Upper lobe of left lung (tissue), 4 donors: Measurements from ENCODE around the gene FARP1.

Experiments used
- EP300 ChIP-seq, 4 donors: sonication (generic); formaldehyde crosslinking; IDR thresholded peaks; one replicate each; pipeline ENCODE4 v1.5.1; 2017; ENCODE audit warnings: antibody characterized with exemption in 4 of 4, control low read depth in 2 of 4
- POLR2A ChIP-seq, 4 donors: fragments of 450-650 bp; IDR thresholded peaks; one replicate each; pipeline ENCODE4 v1.5.1; 2016 to 2017; ENCODE audit warnings: antibody characterized with exemption in 4 of 4, mild to moderate bottlenecking in 2 of 4
- POLR2AphosphoS5 ChIP-seq, 2 donors: sonication (generic); formaldehyde crosslinking; IDR thresholded peaks; one replicate each; pipeline ENCODE4 v1.5.1; 2017; ENCODE audit warnings: antibody characterized with exemption in 2 of 2
- TF ChIP-seq, protein P1 (sequence below), 6 experiments: fragments of 450-650 bp in 4 of 6; fragments of 200-600 bp in 2 of 6; sonication (generic) in 2 of 6; IDR thresholded peaks; one replicate each; pipeline ENCODE4 v1.5.1; 2016 to 2019; ENCODE audit warnings: antibody characterized with exemption in 6 of 6

DNA sequence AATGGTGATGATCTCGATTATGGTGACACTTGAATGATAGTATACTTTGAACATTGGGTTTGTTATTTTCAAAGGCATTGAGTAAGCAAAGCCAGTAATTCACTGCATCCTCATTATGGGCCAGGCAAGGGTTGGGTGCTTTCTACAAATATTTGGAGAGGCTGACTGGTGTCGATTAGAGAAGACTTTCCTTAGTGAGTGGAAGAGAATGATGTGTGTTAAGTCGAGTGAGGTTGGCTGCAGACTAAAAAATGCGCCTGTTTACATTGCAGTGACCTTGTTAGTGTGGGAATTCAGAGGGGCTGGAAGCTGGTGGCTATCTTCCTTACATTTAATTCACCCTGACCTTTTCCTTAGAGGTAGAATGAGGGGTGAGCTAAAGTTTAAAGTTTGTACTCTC is 56.6 kb downstream of the FARP1 start:
- TF ChIP-seq, protein P1, sequence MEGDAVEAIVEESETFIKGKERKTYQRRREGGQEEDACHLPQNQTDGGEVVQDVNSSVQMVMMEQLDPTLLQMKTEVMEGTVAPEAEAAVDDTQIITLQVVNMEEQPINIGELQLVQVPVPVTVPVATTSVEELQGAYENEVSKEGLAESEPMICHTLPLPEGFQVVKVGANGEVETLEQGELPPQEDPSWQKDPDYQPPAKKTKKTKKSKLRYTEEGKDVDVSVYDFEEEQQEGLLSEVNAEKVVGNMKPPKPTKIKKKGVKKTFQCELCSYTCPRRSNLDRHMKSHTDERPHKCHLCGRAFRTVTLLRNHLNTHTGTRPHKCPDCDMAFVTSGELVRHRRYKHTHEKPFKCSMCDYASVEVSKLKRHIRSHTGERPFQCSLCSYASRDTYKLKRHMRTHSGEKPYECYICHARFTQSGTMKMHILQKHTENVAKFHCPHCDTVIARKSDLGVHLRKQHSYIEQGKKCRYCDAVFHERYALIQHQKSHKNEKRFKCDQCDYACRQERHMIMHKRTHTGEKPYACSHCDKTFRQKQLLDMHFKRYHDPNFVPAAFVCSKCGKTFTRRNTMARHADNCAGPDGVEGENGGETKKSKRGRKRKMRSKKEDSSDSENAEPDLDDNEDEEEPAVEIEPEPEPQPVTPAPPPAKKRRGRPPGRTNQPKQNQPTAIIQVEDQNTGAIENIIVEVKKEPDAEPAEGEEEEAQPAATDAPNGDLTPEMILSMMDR (IDR thresholded peaks at IDR 0.05) = no peak
- TF ChIP-seq POLR2AphosphoS5 (IDR thresholded peaks at IDR 0.05) (no peak), POLR2A (IDR thresholded peaks at IDR 0.05) (no peak), EP300 (IDR thresholded peaks at IDR 0.05) (no peak)
